ENCODE measurements around the gene HOXB8.

Gene HOXB8

DNA sequence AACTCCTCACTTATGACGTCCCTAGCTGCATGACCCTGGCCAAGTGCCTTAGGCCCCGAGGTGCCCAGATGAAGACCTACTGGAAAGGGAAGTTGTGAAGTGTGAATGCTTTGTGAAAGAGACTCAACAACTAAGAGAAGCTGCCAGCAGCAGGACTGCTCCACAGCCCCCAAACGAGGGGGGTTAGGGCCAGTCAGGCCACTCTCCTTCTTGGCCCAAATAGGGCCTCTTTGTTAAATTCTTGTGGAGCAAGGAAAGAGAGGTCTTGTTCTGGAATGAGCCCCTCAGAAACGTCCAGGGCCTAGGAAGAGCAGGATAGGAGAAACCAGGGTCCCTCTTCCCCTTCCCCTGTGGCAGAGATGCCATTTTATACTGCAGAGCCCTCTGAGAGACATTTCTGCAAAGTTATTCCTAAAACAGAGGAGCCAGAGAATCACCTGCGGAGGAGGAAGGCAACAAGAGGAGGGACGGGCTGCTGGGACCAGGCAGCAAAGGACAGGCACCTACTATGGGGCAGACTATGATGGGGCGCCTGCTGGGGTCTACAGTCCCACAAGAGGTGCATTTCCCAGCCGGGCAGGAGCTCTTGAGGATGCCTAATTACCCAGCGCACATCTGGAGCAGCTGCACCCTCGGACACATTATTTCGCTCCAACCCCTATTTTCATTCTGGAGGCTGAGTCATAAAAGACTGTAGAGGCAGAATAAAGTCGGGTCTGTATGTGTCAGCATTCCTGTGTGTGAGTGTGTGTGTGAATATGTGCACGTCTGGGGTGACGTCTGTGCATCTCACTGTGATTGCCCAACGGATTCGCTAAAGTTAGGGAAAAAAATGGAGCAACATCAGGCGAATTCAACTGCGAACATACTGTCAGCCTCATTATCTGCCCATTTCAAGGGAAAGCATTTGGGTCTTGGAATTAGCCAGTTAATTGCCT, 22.5 kb upstream of the HOXB8 start:
- in situ Hi-C loops (cut with MboI; ENCODE audit: low sequenced_read_pairs) = no loop called here

DNA sequence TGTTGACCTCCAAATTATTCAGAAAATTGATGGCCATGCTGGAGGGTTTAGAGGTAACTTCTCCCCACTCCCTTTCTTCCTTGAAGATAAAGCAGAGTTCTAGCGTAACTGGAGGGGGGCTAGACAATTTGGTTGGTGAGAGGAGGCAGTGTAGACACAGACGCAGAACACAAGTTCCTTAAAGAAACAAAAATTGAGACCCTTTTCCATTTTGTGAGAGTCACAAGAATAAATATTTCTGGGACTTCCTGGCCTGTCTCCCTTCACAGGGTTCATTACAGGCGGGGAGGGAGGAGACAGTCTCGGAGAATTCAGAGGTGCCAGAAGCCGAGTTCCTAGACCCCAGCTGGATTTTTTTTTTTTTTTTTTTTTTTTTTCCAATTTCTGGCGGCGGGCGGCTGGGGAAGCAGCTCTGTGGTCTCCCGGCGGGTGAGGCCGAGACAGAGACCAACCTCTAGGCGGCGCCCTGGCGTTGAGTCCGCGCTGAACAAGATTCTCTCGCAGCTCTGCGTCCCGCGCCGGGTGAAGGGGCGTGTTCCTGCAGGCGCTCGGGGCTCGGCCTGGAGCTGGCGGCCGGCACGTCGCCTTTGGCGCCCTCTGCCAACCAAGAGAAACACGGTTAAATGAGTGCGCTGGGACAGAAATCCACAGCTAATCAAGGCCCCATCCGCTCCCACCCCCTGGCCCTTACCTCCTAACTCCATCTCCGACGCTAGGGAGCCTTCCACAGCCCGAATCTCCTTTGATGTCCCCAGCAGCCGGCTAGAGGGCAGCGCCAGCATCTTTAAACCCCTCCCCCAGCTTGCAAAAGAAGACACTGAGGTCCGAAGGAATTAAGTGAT, 21.3 kb upstream of the HOXB8 start:
- in situ Hi-C loops (cut with MboI; ENCODE audit: low sequenced_read_pairs) = no loop called here

GRCh38 chr17:48634493-48635208, 19.6 kb upstream of the HOXB8 start:
- in situ Hi-C loops (cut with MboI; ENCODE audit: low sequenced_read_pairs) = no loop called here

DNA sequence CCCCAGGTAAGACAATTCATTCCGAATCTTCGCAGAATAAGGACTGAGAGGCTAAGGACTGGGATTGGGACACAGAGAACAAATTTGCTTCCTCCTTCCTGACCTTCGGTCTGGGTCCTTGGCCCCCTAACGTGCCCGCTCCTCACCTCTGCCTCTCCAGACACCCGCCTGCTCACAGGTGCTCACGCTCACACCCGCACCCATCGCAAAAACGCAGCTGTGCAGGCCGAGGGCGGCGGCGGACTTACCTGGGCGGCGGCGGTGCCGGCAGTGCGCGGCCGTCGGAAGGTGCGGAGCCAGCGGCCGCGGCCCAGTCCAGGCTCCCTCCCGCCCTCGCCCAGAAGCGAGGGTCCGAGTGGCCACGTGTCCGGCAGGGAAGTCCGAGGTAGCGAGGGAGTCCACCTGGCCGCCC, 18.2 kb upstream of the HOXB8 start:
- in situ Hi-C loops (cut with MboI; ENCODE audit: low sequenced_read_pairs) = no loop called here

DNA sequence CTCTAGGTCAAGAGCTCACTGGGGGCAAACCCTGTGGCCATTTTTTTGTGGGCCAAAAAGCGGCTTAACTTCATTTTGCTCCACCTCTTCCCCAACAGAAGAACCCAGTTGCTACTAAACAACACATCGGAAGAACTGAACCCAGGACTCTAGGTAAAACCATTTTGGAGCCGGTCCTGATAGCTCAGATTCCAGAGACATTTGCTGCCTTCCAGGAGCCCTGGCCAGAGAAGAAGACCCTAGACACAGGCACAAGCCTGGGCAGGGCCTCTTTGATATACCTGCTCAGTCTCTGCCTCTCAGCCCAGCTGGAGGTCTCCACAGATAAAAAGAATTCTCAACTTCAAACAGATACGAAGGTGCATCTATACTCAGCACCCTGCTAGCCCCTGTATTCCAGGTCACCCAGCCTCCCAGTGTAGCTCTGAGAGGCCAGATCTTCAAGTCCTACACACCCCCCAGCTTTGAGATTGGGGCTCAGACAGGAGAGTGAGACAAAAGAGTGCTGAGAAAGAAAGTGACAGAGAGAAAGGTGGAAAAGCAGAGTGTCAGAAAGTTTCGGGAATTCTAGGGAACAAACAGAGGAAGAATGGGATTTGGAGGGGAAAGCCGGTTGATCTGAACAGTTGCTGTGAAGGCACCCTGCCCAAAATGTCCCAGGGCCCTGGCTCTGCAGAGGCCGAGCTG, 17.6 kb upstream of the HOXB8 start:
- in situ Hi-C loops (cut with MboI; ENCODE audit: low sequenced_read_pairs) = no loop called here

DNA sequence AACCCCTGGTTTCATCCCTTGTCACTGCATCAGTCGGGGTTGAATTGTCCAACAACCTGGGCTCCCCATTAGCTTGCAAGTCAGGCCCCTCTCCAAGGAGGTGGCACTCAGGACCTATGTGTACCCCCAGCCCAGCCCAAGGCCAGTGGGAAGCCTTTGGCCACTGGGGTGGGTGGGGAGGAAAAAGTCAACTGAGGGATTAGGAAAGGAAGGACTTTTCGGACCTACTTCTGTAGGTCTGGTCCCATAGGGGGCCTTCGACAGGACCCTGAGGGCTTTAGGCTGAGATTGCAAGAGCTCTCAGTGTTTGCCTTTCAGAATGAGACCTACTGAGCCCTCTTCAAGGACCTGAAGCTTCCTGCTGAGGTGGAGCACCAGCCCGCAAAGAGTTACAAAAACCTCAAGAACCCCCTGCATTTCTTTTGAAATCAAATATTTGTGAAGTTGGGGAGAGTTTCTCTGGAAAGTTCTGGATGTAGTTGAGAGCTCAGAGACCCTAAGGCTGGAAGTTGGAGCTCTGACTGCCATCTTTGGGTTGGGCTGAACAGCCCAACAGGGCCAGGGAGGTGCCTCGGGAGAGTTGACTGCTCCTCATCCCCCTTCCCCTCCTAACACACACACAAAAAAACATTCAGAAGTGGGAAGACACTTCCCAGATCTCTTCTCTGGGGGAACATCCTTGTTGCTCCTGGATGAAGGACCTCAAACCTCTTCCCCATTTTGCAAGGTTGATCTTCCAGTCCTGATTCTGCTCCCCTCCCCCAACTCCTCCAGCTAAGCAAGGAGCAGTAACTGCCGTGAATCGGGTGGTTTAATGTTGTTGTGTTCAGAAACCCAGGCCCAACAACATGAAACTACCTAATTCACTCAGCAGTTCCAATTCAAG, 16.8 kb upstream of the HOXB8 start:
- in situ Hi-C loops (cut with MboI; ENCODE audit: low sequenced_read_pairs) = no loop called here

DNA sequence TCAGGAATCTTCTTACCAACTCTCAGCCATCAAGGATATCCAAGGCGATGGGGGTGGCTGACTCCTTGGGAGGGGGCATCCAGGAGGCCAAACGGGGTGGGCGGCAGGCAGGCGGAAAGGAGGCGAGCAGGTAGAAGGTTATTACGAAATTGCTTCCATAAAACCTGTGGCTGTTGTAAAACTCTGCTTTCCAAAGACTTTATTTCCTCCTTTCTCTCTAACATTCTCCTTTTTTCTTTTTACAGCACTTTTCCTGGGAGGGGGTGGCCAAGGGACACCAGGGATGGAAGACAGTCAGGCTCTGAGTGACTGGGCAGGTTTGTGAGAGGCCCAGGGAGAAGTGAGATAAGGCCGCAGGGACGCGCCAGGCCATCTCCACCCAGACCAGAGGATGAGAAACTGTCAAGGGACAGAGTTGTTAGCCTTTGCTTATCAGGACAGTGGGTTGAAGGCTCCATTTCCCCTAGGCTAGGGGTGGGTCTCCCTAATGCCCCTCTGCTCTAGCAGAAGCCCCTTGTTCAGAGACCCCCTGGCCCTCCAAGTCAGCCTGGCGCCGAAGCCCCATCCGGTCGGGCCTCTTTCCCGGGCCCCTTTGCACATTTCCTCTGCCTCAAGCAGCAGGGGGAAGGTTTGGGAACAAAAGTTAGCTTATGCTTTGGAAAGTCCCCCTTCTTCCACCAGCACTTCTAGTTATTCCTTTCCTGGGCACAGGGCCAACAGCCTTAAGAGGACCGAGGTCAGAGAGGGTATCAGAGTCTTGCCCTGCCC, 16.0 kb upstream of the HOXB8 start:
- in situ Hi-C loops (cut with MboI; ENCODE audit: low sequenced_read_pairs) = no loop called here

GRCh38 chr17:48630009-48630924, 15.2 kb upstream of the HOXB8 start:
- in situ Hi-C loops (cut with MboI; ENCODE audit: low sequenced_read_pairs) = no loop called here

- in situ Hi-C loops (cut with MboI; ENCODE audit: low sequenced_read_pairs) = no loop called here
These were observed 14.3 kb upstream of the HOXB8 start for GRCh38 chr17:48629411-48629759.

- in situ Hi-C loops (cut with MboI; ENCODE audit: low sequenced_read_pairs) = no loop called here
These were observed 13.7 kb upstream of the HOXB8 start for GRCh38 chr17:48628649-48629410.

DNA sequence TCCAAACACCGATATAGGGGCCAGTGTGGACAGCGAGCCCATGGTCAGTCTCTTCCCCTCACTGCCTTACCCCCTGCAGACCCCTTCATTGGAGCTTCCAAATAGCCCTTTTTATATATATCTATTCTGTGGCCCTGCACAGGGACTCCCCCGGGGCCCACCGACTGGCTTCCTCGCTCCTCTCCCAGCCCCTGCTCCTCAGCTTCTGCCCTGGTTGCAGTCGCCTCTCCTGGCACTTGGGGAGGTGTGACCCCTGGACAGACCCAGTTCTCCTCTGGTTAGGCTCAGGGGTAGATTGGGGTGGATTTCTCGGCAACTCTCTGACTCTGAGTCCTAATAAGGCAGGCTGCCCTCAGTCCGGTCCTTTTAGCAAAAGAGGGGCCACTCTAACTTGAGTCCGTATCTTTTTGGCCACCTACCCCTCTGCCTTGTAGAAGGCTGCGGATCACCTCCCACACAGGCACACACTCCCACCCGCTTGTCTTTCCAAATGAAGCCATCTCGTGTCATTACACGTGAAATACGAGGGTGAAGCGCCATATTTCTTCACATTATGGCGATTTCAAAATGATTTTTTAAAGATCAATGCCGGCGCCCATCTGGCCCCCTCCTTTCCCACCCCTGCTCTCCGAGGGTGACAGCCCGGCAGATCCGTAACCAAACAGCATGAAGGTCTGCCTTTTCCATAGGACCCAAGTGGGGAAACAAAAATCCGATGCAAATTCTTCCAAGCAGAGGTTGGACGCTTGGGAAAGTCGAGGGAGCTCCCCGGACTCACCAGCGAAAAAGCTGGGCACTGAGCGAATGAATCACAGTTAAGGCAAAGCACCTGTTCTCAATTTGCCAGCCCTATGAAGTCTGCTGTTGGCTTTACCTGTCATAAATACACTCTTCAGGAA, 12.8 kb upstream of the HOXB8 start:
- in situ Hi-C loops (cut with MboI; ENCODE audit: low sequenced_read_pairs) = no loop called here

GRCh38 chr17:48627118-48627597, 12.1 kb upstream of the HOXB8 start:
- in situ Hi-C loops (cut with MboI; ENCODE audit: low sequenced_read_pairs) = no loop called here

DNA sequence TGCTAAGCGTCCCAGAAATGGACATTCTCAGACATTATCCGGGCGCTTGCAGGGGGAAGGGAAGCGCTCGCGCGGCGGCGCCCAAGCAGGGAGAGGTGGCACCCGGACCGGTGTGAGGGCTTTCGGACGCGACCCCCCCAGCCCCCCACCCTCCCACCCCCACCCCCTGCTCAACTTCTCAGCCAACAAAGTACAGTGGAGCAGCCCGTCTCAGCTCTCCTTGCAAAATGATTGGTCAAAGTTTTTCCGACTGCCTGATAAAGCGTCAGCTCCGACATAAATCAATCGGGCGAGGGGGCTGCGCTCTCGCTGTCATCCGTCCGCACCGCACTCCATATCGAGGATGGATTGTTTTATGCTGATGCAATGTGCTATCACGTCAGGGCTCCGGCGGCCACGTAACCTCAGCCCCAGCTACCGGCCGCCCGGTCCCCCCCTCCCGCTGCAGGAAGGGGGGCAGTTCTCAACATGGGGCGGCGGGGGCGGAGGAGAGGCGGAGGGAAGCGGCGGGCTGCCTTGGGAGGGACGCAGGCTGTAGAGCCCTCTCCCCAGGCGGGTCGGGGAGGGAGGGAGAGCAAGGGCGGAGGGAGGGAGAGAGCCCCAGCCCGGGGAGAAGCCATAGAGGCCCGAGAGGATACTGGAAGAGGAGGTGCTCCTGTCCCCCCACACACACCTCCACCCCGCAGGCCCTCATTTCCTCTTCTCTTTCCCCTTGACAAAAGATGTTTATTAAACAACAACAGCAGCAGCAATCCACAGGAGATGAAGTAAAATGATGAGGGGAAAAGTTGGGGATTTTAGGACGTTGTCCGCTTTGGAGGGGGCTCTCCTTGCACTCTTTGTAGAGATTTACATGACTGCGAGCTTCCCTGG, 11.4 kb upstream of the HOXB8 start, which contains the start of gene HOXB9:
Gene HOXB9, minus strand, starts transcription at position 114 of the 873 bp plus-strand sequence. Its CDS starts 89 bp downstream, at position 25.
- in situ Hi-C loops (cut with MboI; ENCODE audit: low sequenced_read_pairs) = no loop called here

GRCh38 chr17:48625495-48626244, 10.6 kb upstream of the HOXB8 start:
- in situ Hi-C loops (cut with MboI; ENCODE audit: low sequenced_read_pairs) = no loop called here
